Activated effector memory CD4-positive, alpha-beta T cell treated with Interleukin-2 at 50 U/mL for 16 hours (primary cell): ENCODE results near the gene PPM1G.
"Not testable (repeated sequence)": the region's sequence is repeated elsewhere in the genome, so short reads cannot be mapped to it uniquely, and the experiment has no call there.

Experiments
- DNase-seq: peaks from one replicate; pipeline ENCODE4 v3.0.0-alpha.2; 2020

Gene PPM1G

GRCh38 chr2:27375513-27376099 lies 33.8 kb downstream of the PPM1G start:
- no peak for DNase-seq

- no peak for DNase-seq
Observed at GRCh38 chr2:27373567-27373966, 35.8 kb downstream of the PPM1G start.

- no peak for DNase-seq
Observed at GRCh38 chr2:27372937-27373336, 36.5 kb downstream of the PPM1G start.

- DNase-seq, result peak; percentile 8
Observed at GRCh38 chr2:27370816-27371620, 38.4 kb downstream of the PPM1G start.

- peak; percentile 99 for DNase-seq
Observed at GRCh38 chr2:27370026-27370815, 39.2 kb downstream of the PPM1G start, which contains the start of the genes EIF2B4 and SNX17. Gene EIF2B4, minus strand, starts transcription at chr2:27370338. Its CDS starts 24 bp downstream, at chr2:27370314. Gene SNX17, plus strand, starts transcription at chr2:27370616. Its CDS starts 128 bp downstream, at chr2:27370744.

GRCh38 chr2:27369471-27370025 lies 39.8 kb downstream of the PPM1G start:
- no peak for DNase-seq

GRCh38 chr2:27363933-27364332 lies 45.5 kb downstream of the PPM1G start:
- no peak for DNase-seq

- DNase-seq, result no peak
Observed at GRCh38 chr2:27362678-27363420, 46.5 kb downstream of the PPM1G start.

GRCh38 chr2:27356382-27357181 lies 52.8 kb downstream of the PPM1G start, which contains the start of gene GTF3C2:
Gene GTF3C2, minus strand, starts transcription at chr2:27356764. Its CDS starts 13,210 bp downstream, at chr2:27343554.
- peak; percentile 87 for DNase-seq

GRCh38 chr2:27356056-27356381 lies 53.4 kb downstream of the PPM1G start:
- no peak for DNase-seq

- DNase-seq, result no peak
Observed at GRCh38 chr2:27354597-27354927, 54.8 kb downstream of the PPM1G start.

GRCh38 chr2:27353762-27354596 lies 55.4 kb downstream of the PPM1G start:
- no peak for DNase-seq

GRCh38 chr2:27353386-27353761 lies 56.0 kb downstream of the PPM1G start:
- not testable (repeated sequence) for DNase-seq

GRCh38 chr2:27351802-27352598 lies 57.4 kb downstream of the PPM1G start:
- DNase-seq, result no peak

- DNase-seq, result no peak
Observed at GRCh38 chr2:27350106-27350693, 59.2 kb downstream of the PPM1G start.

- no peak for DNase-seq
Observed at GRCh38 chr2:27347641-27348040, 61.8 kb downstream of the PPM1G start.

- no peak for DNase-seq
Observed at GRCh38 chr2:27336173-27336572, 73.2 kb downstream of the PPM1G start.

- no peak for DNase-seq
Observed at GRCh38 chr2:27335311-27335710, 74.1 kb downstream of the PPM1G start.
